Vagina (tissue), 2 donors: ENCODE data around the gene PIMREG. TPM values are rescaled to one million over a fixed set of nuclear protein-coding genes. Genes with fewer than 3 reads are reported as not detected.

Source experiments
- DNase-seq, 2 donors: peaks; one replicate each; pipeline ENCODE4 v3.0.0-alpha.2; 2017; ENCODE audit errors: extremely low spot score in 2 of 2
- H3K27ac ChIP-seq: fragments of 200-600 bp; sonication (generic); one replicate; pipeline ENCODE4 v1.5.1; 2019
- H3K27me3 ChIP-seq: fragments of 200-600 bp; sonication (generic); one replicate; pipeline ENCODE4 v1.5.1; 2019
- H3K36me3 ChIP-seq, 2 donors: fragments of 200-600 bp; sonication (generic); one replicate each; pipeline ENCODE4 v1.5.1; 2017 to 2019
- H3K4me1 ChIP-seq: fragments of 200-600 bp; sonication (generic); one replicate; pipeline ENCODE4 v1.5.1; 2019
- H3K4me3 ChIP-seq, 2 donors: fragments of 200-600 bp; sonication (generic); 1 replicate in 1 of 2; 2 replicates in 1 of 2; pipeline ENCODE4 v1.5.1; 2016 to 2019
- H3K9me3 ChIP-seq: fragments of 200-600 bp; sonication (generic); one replicate; pipeline ENCODE4 v1.5.1; 2019
- CTCF ChIP-seq, 3 experiments: fragments of 450-650 bp in 2 of 3; fragments of 200-600 bp in 1 of 3; sonication (generic) in 1 of 3; IDR thresholded peaks; one replicate each; pipeline ENCODE4 v1.5.1; 2017 to 2019; ENCODE audit warnings: antibody characterized with exemption in 3 of 3, mild to moderate bottlenecking in 2 of 3, moderate library complexity in 2 of 3
- POLR2A ChIP-seq, 2 donors: fragments of 450-650 bp; IDR thresholded peaks; one replicate each; pipeline ENCODE4 v1.6.1; 2017; ENCODE audit warnings: antibody characterized with exemption in 2 of 2, mild to moderate bottlenecking in 2 of 2, moderate library complexity in 2 of 2
- POLR2AphosphoS5 ChIP-seq, 2 donors: sonication (generic); formaldehyde crosslinking; IDR thresholded peaks; one replicate each; pipeline ENCODE4 v1.9.0; 2017; ENCODE audit warnings: antibody characterized with exemption in 2 of 2, mild to moderate bottlenecking in 2 of 2, low read depth in 1 of 2; ENCODE audit not compliant: insufficient read depth in 1 of 2
- intact Hi-C: fragments of 100-400 bp; cut with DNase I; formaldehyde crosslinking; loops from one replicate; pipeline ENCODE4 v1.15.1; 2023
- total RNA-seq: library from RNA; depleted of rRNA; stranded (reverse); fragments of >200 nt; gene quantifications from one replicate; pipeline ENCODE4 v1.2.3, GENCODE V29; 2016

The PIMREG gene
- total RNA-seq, 1 donor from 2014 or later: 0.74 TPM

DNA sequence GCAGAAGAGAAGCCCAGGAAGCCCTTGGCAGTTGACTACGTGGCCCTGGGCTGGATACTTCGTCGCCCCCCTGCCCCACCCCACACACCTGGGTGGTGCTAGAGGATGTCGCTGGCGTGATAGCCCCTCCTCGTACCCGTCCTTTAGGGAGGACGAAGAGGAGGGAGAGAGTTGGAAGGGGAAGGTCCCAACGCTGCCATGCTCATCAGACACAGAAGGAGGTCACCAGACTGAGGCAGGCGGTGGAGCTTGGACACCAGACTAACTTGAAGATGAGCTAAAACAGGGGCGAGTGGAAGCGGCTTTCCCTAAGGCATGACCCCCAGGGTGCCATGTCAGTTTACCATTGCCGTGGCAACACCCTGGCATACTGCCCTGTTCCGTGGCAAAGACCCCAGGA lies 20.3 kb upstream of the PIMREG start:
- intact Hi-C loops: no loop called here
- Histone ChIP-seq H3K4me3 (no peak overlapping the region), H3K4me1 (no peaks in the 10 kb centered on the region), H3K27me3 (no peaks in the 10 kb centered on the region), H3K27ac (no peak overlapping the region), H3K9me3 (no peaks in the 10 kb centered on the region), H3K36me3 (no peaks in the 10 kb centered on the region)
- TF ChIP-seq POLR2A (IDR thresholded peaks at IDR 0.05) (no peak), POLR2AphosphoS5 (IDR thresholded peaks at IDR 0.05; ENCODE audit: insufficient read depth in 1 of 2, low read depth in 1 of 2) (no peak), CTCF (IDR thresholded peaks at IDR 0.05) (no peak)
- no peak for DNase-seq

- TF ChIP-seq CTCF (IDR thresholded peaks at IDR 0.05) (no peak), POLR2A (IDR thresholded peaks at IDR 0.05) (no peak), POLR2AphosphoS5 (IDR thresholded peaks at IDR 0.05; ENCODE audit: insufficient read depth in 1 of 2, low read depth in 1 of 2) (no peak)
- DNase-seq: no peak
- Histone ChIP-seq H3K4me1 (no peaks in the 10 kb centered on the region), H3K27ac (no peak overlapping the region), H3K4me3 (no peak overlapping the region), H3K27me3 (no peaks in the 10 kb centered on the region), H3K36me3 (no peaks in the 10 kb centered on the region), H3K9me3 (no peaks in the 10 kb centered on the region)
- intact Hi-C loops: loop anchor here (5.0 kb wide), 1 partner anchor 838 kb away; no protein-coding TSS in a partner anchor
Measured at GRCh38 chr17:6425407-6425806, 18.8 kb upstream of the PIMREG start.

DNA sequence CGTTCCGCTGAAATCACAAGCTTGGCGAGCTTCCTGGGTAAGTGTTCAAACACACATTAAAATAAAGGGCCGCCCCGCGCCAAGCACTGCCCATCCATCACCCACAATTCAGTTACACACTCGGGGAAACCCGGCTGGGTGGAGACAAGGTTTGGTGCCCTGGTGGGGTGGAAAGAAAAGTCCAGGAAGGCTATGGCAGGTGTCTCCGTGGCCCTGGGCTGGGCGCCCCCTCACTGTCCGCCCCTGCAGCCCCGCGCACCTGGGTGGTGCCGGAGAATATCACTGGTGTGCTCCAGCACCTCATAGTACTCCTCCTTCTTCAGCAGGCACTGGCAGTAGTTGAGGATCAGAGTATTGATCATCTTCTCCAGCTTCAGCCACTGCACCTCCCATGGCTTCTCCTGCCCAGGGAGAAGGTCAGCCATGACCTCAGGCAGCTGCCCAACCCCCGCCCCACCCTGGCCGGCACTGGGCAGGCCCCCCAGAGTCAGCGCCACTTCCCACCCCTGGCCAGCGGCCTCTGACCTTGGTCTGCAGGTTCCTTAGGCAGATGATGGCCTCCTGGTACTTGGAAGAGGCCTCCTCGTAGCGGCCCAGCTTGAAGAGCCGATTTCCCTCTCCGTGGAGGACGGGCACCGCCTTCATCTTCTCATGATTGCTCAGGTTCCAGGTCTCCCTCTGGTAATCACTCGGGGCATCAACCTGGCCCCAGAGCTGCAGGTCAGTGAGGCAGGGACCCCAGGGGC lies 17.7 kb upstream of the PIMREG start:
- no peak overlapping the region for H3K4me3 ChIP-seq
- no peak for TF ChIP-seq CTCF (IDR thresholded peaks at IDR 0.05)
- no peak for TF ChIP-seq POLR2AphosphoS5 (IDR thresholded peaks at IDR 0.05; ENCODE audit: insufficient read depth in 1 of 2, low read depth in 1 of 2)
- TF ChIP-seq POLR2A (IDR thresholded peaks at IDR 0.05): no peak
- intact Hi-C loops: loop anchor here (5.0 kb wide), 1 partner anchor 839 kb away; no protein-coding TSS in a partner anchor
- no peaks in the 10 kb centered on the region for H3K36me3 ChIP-seq
- no peaks in the 10 kb centered on the region for H3K4me1 ChIP-seq
- no peak overlapping the region for H3K27ac ChIP-seq
- no peaks in the 10 kb centered on the region for H3K27me3 ChIP-seq
- DNase-seq: no peak
- no peaks in the 10 kb centered on the region for H3K9me3 ChIP-seq

GRCh38 chr17:6427279-6427781 lies 16.9 kb upstream of the PIMREG start:
- Histone ChIP-seq H3K27ac (no peak overlapping the region), H3K27me3 (no peaks in the 10 kb centered on the region), H3K9me3 (no peaks in the 10 kb centered on the region), H3K4me3 (no peak overlapping the region), H3K36me3 (no peaks in the 10 kb centered on the region), H3K4me1 (no peaks in the 10 kb centered on the region)
- no peak for TF ChIP-seq POLR2AphosphoS5 (IDR thresholded peaks at IDR 0.05; ENCODE audit: insufficient read depth in 1 of 2, low read depth in 1 of 2)
- no peak for TF ChIP-seq POLR2A (IDR thresholded peaks at IDR 0.05)
- TF ChIP-seq CTCF (IDR thresholded peaks at IDR 0.05): no peak
- DNase-seq: no peak
- intact Hi-C loops: loop anchor here (5.0 kb wide), 1 partner anchor 840 kb away; no protein-coding TSS in a partner anchor
